Osteoblast (primary cell): ENCODE results near the gene TNFRSF8. TPM values are rescaled to one million over a fixed set of nuclear protein-coding genes. Genes with fewer than 3 reads are reported as not detected.

Experiments
- DNase-seq: peaks from one replicate; pipeline ENCODE4 v3.0.0; 2011; ENCODE audit warnings: low spot score, mixed read lengths; ENCODE audit not compliant: insufficient read length; ENCODE audit errors: missing footprints
- H2AFZ ChIP-seq: 2 replicates; pipeline ENCODE4 v1.6.0; 2011; ENCODE audit warnings: mild to moderate bottlenecking, low read length
- H3K27ac ChIP-seq: 2 replicates; pipeline ENCODE4 v1.5.1; 2011; ENCODE audit warnings: mild to moderate bottlenecking, low read depth, low read length, moderate library complexity
- H3K27me3 ChIP-seq: 2 replicates; pipeline ENCODE4 v1.6.0; 2012; ENCODE audit warnings: mild to moderate bottlenecking, control low read depth, inconsistent platforms, low read length, moderate library complexity; ENCODE audit not compliant: insufficient read depth
- H3K36me3 ChIP-seq: 2 replicates; pipeline ENCODE4 v1.5.1; 2011; ENCODE audit warnings: mild to moderate bottlenecking, low read length, control low read depth, moderate library complexity; ENCODE audit not compliant: insufficient read depth
- H3K4me1 ChIP-seq: 2 replicates; pipeline ENCODE4 v1.5.1; 2011; ENCODE audit warnings: mild to moderate bottlenecking, low read length, control low read depth, moderate library complexity; ENCODE audit not compliant: insufficient read depth
- H3K4me2 ChIP-seq: 2 replicates; pipeline ENCODE4 v1.6.0; 2011; ENCODE audit warnings: mild to moderate bottlenecking, low read length; ENCODE audit not compliant: insufficient read depth
- H3K4me3 ChIP-seq: fragments of 200-600 bp; sonication (generic); 3 replicates; pipeline ENCODE4 v1.5.1; 2012; ENCODE audit warnings: mild to moderate bottlenecking, low read length, inconsistent platforms; ENCODE audit not compliant: insufficient read depth
- H3K79me2 ChIP-seq: 2 replicates; pipeline ENCODE4 v1.6.0; 2012; ENCODE audit warnings: mild to moderate bottlenecking, low read length, control low read depth, inconsistent platforms; ENCODE audit not compliant: insufficient read depth
- H3K9me3 ChIP-seq: 2 replicates; pipeline ENCODE4 v1.5.1; 2011; ENCODE audit warnings: low read depth, low read length, control low read depth
- H4K20me1 ChIP-seq: 2 replicates; pipeline ENCODE4 v1.6.0; 2012; ENCODE audit warnings: mild to moderate bottlenecking, low read length, control low read depth; ENCODE audit not compliant: insufficient read depth
- CTCF ChIP-seq: IDR thresholded peaks from 2 replicates; pipeline ENCODE4 v1.5.1; 2011; ENCODE audit warnings: mild to moderate bottlenecking, low read depth, low read length, moderate library complexity; ENCODE audit errors: extremely low read depth
- total RNA-seq: library from RNA; depleted of rRNA; stranded (reverse); fragments of >200 nt; gene quantifications from 2 replicates; pipeline ENCODE4 v1.2.3, GENCODE V29; 2012

Gene TNFRSF8
- total RNA-seq, 1 donor: under 0.01 TPM

GRCh38 chr1:12165342-12165741 is 102.2 kb downstream of the TNFRSF8 start:
- Histone ChIP-seq H3K9me3 (no peaks in the 10 kb centered on the region), H3K4me1 (peaks cover 23% of the 10 kb centered on the region), H2AFZ (no peak overlapping the region), H4K20me1 (peaks cover 14% of the 10 kb centered on the region), H3K4me3 (no peak overlapping the region), H3K4me2 (no peak overlapping the region), H3K27ac (no peak overlapping the region), H3K79me2 (peaks cover 37% of the 10 kb centered on the region), H3K27me3 (no peaks in the 10 kb centered on the region), H3K36me3 (no peaks in the 10 kb centered on the region)
- TF ChIP-seq CTCF: no peak
- peak; percentile 30 for DNase-seq

- peaks cover 48% of the 10 kb centered on the region for H3K79me2 ChIP-seq
- H3K4me2 ChIP-seq: peak within 1 kb of the TSS; percentile 82
- H3K27me3 ChIP-seq: no peaks in the 10 kb centered on the region
- no peaks in the 10 kb centered on the region for H3K36me3 ChIP-seq
- H3K27ac ChIP-seq: peak within 1 kb of the TSS; percentile 51
- H3K4me1 ChIP-seq: peaks cover 15% of the 10 kb centered on the region
- H2AFZ ChIP-seq: peak within 1 kb of the TSS; percentile 47
- peaks cover 19% of the 10 kb centered on the region for H4K20me1 ChIP-seq
- peak; percentile 97 for DNase-seq
- H3K4me3 ChIP-seq: peak within 1 kb of the TSS; percentile 77
- no peaks in the 10 kb centered on the region for H3K9me3 ChIP-seq
- no peak for TF ChIP-seq CTCF
Observed at GRCh38 chr1:12166834-12167492, 103.9 kb downstream of the TNFRSF8 start, which contains the start of gene TNFRSF1B. Gene TNFRSF1B, plus strand, starts transcription at chr1:12166991. Its CDS starts 101 bp downstream, at chr1:12167092.

GRCh38 chr1:12167493-12168429 is 104.7 kb downstream of the TNFRSF8 start:
- no peak for TF ChIP-seq CTCF
- Histone ChIP-seq H3K9me3 (no peaks in the 10 kb centered on the region), H4K20me1 (peaks cover 22% of the 10 kb centered on the region), H3K79me2 (peaks cover 56% of the 10 kb centered on the region), H3K36me3 (no peaks in the 10 kb centered on the region), H3K4me3 (peak overlapping the region; percentile 77), H3K27me3 (no peaks in the 10 kb centered on the region), H3K27ac (peak overlapping the region; percentile 51), H3K4me2 (peak overlapping the region; percentile 82), H3K4me1 (peaks cover 9% of the 10 kb centered on the region), H2AFZ (peak overlapping the region; percentile 29)
- peak; percentile 90 for DNase-seq
